NCI-H748 (cell line): ENCODE data around the gene PCDHA12.
"Not testable (repeated sequence)": the region's sequence is repeated elsewhere in the genome, so short reads cannot be mapped to it uniquely, and the experiment has no call there.

Experiments
- DNase-seq: peaks from one replicate; lab custom pipeline; 2025; ENCODE audit not compliant: unreplicated experiment; lab: John Stamatoyannopoulos, UW

PCDHA12 gene, protein sequence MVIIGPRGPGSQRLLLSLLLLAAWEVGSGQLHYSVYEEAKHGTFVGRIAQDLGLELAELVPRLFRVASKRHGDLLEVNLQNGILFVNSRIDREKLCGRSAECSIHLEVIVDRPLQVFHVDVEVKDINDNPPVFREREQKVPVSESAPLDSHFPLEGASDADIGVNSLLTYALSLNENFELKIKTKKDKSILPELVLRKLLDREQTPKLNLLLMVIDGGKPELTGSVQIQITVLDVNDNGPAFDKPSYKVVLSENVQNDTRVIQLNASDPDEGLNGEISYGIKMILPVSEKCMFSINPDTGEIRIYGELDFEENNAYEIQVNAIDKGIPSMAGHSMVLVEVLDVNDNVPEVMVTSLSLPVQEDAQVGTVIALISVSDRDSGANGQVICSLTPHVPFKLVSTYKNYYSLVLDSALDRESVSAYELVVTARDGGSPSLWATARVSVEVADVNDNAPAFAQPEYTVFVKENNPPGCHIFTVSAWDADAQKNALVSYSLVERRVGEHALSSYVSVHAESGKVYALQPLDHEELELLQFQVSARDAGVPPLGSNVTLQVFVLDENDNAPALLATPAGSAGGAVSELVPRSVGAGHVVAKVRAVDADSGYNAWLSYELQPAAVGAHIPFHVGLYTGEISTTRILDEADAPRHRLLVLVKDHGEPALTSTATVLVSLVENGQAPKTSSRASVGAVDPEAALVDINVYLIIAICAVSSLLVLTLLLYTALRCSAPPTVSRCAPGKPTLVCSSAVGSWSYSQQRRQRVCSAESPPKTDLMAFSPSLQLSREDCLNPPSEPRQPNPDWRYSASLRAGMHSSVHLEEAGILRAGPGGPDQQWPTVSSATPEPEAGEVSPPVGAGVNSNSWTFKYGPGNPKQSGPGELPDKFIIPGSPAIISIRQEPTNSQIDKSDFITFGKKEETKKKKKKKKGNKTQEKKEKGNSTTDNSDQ

DNA sequence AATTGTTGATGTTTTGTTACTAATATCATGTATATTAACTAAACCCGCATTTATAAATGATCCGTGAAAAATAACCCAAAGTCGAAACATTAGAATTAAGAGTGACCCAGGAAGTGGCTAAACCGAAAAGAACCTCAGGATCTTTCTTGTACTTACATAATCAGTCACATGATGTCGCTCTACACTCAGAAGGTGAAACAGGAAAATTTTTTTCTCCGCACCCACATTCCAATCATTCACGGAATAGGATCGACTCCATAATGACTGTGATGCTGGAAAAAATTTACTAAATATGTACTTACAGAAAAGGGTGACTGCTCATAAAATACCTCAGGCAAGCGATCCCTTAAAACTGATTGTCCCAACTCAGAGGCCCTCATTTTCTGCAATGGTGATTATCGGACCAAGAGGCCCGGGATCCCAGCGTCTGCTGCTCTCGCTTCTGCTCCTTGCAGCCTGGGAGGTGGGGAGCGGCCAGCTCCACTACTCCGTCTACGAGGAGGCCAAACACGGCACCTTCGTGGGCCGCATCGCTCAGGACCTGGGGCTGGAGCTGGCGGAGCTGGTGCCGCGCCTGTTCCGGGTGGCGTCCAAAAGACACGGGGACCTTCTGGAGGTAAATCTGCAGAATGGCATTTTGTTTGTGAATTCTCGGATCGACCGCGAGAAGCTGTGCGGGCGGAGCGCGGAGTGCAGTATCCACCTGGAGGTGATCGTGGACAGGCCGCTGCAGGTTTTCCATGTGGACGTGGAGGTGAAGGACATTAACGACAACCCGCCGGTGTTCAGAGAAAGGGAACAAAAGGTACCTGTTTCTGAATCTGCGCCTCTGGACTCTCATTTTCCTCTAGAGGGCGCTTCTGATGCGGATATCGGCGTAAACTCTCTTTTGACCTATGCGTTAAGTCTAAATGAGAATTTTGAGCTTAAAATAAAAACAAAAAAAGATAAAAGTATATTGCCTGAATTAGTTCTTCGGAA, at the start of gene PCDHA12:
TSS of gene PCDHA12 (plus strand) at position 224 of the 981 bp plus-strand sequence. CDS start at position 389, 165 bp downstream.
- DNase-seq = no peak

DNA sequence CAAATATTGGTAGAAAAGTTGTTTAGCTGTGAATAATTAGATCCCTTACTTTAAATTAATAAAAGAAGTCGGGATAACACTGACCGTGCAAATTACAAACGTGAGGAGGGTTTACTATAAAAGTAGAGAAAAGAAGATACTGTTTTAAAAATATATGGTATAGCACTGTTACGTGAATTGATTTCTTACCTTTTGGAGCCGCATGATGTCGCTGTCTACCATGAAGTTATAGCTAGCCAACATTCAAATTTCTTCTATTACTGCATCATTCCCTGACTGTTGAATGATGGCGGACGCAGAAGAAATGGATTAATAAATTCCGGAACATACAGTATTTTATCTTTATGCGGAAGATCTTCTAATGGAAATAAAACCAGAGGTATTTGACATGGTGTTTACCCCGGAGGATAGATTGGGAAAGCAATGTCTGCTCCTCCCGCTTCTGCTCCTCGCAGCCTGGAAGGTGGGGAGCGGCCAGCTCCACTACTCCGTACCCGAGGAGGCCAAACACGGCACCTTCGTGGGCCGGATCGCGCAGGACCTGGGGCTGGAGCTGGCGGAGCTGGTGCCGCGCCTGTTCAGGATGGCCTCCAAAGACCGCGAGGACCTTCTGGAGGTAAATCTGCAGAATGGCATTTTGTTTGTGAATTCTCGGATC, 47.3 kb upstream of the PCDHA12 start, which contains the start of gene PCDHA6:
TSS of gene PCDHA6 (plus strand) at position 257 of the 658 bp plus-strand sequence. CDS start at position 389, 132 bp downstream.
- no peak for DNase-seq

DNA sequence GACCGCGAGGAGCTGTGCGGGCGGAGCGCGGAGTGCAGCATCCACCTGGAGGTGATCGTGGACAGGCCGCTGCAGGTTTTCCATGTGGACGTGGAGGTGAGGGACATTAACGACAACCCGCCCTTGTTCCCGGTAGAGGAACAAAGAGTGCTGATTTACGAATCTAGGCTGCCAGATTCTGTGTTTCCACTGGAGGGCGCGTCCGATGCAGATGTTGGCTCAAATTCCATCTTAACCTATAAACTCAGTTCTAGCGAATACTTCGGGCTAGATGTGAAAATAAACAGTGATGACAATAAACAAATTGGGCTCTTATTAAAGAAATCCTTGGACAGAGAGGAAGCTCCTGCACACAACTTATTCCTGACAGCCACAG, 46.8 kb upstream of the PCDHA12 start:
- DNase-seq = no peak

DNA sequence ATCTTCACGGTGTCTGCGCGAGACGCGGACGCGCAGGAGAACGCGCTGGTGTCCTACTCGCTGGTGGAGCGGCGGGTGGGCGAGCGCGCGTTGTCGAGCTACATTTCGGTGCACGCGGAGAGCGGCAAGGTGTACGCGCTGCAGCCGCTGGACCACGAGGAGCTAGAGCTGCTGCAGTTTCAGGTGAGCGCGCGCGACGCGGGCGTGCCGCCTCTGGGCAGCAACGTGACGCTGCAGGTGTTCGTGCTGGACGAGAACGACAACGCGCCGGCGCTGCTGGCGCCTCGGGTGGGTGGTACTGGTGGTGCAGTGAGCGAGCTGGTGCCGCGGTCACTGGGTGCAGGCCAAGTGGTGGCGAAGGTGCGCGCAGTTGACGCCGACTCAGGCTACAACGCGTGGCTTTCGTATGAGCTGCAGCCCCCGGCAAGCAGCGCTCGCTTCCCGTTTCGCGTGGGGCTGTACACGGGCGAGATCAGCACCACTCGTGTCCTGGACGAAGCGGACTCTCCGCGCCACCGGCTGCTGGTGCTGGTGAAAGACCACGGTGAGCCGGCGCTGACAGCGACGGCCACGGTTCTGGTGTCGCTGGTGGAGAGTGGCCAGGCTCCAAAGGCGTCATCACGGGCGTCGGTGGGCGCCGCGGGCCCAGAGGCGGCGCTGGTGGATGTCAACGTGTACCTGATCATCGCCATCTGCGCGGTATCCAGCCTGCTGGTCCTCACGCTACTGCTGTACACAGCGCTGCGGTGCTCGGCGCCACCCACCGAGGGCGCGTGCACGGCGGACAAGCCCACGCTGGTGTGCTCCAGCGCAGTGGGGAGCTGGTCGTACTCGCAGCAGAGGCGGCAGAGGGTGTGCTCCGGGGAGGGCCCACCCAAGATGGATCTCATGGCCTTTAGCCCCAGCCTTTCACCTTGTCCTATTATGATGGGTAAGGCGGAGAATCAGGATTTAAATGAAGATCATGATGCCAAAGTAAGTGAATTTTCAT, 45.3 kb upstream of the PCDHA12 start:
- DNase-seq = not testable (repeated sequence)

DNA sequence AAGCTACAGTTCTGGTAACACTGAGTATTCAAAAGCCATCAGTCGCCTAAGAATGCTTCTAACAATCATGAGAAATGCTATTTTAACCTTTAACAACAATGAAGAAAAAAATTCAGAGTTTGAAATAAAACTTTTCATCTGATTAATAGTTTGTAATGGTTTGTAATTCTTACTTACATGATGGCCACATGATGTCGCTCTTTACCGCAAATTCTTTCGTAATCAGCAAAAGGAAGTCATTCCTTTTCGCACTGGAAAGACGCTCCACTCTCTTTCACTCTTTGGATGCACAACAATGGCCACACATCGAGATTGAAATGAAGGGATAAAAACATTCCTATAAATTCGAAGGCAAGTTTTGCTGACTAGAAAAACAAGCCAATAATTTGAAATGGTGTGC, 41.1 kb upstream of the PCDHA12 start, which contains the start of gene PCDHA7:
TSS of gene PCDHA7 (plus strand) at position 277 of the 400 bp plus-strand sequence. CDS start at position 392, 115 bp downstream.
- no peak for DNase-seq

DNA sequence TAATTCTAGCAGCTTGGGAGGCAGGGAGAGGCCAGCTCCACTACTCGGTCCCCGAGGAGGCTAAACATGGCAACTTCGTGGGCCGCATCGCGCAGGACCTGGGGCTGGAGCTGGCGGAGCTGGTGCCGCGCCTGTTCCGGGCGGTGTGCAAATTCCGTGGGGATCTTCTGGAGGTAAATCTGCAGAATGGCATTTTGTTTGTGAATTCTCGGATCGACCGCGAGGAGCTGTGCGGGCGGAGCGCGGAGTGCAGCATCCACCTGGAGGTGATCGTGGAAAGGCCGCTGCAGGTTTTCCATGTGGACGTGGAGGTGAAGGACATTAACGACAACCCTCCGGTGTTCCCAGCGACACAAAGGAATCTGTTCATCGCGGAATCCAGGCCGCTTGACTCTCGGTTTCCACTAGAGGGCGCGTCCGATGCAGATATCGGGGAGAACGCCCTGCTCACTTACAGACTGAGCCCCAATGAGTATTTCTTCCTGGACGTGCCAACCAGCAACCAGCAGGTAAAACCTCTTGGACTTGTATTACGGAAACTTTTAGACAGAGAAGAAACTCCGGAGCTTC, 40.6 kb upstream of the PCDHA12 start:
- not testable (repeated sequence) for DNase-seq

DNA sequence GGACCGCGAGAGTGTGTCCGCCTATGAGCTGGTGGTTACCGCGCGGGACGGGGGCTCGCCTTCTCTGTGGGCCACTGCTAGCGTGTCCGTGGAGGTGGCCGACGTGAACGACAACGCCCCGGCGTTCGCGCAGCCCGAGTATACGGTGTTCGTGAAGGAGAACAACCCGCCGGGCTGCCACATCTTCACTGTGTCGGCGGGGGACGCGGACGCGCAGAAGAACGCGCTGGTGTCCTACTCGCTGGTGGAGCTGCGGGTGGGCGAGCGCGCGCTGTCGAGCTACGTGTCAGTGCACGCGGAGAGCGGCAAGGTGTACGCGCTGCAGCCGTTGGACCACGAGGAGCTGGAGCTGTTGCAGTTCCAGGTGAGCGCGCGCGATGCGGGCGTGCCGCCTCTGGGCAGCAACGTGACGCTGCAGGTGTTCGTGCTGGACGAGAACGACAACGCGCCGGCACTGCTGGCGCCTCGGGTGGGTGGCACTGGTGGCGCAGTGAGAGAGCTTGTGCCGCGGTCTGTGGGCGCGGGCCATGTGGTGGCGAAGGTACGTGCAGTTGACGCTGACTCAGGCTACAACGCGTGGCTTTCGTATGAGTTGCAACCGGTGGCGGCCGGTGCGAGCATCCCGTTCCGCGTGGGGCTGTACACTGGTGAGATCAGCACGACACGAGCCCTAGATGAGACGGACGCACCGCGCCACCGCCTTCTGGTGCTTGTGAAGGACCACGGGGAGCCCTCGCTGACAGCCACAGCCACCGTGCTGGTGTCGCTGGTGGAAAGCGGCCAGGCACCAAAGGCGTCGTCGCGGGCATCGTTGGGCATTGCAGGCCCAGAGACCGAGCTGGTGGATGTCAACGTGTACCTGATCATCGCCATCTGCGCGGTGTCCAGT, 39.2 kb upstream of the PCDHA12 start:
- DNase-seq = no peak

DNA sequence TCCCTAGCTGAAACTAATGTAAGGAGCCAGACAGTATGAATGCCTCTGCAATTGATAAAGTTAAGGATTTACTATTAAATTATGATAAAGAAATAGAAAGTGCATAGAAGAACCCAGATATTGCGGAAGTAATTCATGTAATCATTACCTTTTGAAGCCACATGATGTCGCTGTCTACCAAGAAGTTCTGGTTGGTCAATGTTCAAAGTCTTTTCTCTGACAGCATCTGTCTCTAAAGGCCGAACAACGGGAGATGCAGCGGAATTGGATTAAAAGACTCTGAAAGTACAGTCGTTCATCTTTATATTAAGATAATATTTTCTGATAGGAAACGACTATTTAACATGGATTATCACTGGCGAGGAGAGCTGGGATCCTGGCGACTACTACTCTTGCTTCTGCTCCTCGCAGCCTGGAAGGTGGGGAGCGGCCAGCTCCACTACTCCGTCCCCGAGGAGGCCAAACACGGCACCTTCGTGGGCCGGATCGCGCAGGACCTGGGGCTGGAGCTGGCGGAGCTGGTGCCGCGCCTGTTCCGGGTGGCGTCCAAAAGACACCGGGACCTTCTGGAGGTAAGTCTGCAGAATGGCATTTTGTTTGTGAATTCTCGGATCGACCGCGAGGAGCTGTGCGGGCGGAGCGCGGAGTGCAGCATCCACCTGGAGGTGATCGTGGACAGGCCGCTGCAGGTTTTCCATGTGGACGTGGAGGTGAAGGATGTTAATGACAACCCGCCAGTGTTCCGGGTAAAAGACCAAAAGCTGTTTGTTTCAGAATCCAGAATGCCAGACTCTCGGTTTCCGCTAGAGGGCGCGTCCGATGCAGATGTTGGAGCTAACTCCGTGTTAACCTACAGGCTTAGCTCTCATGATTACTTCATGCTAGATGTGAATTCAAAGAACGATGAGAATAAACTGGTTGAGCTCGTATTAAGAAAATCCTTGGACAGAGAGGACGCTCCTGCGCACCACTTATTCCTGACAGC, 33.8 kb upstream of the PCDHA12 start, which contains the start of gene PCDHA8:
TSS of gene PCDHA8 (plus strand) at position 210 of the 985 bp plus-strand sequence. CDS start at position 345, 135 bp downstream.
- peak; percentile 88 for DNase-seq

DNA sequence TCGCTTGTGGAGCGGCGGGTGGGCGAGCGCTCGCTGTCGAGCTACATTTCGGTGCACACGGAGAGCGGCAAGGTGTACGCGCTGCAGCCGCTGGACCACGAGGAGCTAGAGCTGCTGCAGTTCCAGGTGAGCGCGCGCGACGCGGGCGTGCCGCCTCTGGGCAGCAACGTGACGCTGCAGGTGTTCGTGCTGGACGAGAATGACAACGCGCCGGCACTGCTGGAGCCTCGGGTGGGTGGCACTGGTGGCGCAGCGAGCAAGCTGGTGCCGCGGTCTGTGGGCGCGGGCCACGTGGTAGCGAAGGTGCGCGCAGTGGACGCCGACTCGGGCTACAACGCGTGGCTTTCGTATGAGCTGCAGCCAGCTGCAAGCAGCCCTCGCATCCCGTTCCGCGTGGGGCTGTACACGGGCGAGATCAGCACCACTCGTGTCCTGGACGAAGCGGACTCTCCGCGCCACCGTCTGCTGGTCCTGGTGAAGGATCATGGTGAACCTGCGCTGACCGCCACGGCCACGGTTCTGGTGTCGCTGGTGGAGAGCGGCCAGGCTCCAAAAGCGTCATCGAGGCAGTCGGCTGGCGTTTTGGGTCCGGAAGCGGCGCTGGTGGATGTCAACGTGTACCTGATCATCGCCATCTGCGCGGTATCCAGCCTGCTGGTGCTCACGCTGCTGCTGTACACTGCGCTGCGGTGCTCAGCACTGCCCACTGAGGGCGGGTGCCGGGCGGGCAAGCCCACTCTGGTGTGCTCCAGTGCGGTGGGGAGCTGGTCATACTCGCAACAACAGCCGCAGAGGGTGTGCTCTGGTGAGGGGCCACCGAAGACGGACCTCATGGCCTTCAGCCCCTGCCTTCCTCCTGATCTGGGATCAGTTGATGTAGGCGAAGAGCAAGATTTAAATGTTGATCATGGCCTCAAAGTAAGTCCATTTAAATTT, 32.0 kb upstream of the PCDHA12 start:
- DNase-seq = no peak

DNA sequence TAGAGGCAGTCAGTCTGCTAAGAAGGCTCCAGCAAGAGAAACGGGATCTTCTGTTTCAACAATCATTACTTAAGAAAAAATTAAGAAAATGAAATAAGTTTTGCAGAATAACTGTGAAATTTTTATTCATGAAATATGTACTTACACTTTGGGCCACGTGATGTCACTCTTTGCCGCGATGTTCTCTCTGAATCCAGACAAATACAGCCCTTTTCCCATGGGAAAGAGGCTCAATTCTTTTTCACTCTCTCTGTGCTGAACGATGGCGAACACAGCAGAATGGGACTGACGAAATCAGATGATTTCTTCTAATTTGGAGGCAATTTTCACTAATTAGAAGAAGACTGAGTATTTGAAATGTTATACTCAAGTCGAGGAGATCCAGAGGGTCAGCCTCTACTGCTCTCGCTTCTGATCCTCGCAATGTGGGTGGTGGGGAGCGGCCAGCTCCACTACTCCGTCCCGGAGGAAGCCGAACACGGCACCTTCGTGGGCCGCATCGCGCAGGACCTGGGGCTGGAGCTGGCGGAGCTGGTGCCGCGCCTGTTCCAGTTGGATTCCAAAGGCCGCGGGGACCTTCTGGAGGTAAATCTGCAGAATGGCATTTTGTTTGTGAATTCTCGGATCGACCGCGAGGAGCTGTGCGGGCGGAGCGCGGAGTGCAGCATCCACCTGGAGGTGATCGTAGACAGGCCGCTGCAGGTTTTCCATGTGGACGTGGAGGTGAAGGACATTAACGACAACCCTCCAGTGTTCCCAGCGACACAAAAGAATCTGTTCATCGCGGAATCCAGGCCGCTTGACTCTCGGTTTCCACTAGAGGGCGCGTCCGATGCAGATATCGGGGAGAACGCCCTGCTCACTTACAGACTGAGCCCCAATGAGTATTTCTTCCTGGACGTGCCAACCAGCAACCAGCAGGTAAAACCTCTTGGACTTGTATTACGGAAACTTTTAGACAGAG, 26.7 kb upstream of the PCDHA12 start, which contains the start of gene PCDHA9:
TSS of gene PCDHA9 (plus strand) at position 244 of the 964 bp plus-strand sequence. CDS start at position 358, 114 bp downstream.
- not testable (repeated sequence) for DNase-seq

DNA sequence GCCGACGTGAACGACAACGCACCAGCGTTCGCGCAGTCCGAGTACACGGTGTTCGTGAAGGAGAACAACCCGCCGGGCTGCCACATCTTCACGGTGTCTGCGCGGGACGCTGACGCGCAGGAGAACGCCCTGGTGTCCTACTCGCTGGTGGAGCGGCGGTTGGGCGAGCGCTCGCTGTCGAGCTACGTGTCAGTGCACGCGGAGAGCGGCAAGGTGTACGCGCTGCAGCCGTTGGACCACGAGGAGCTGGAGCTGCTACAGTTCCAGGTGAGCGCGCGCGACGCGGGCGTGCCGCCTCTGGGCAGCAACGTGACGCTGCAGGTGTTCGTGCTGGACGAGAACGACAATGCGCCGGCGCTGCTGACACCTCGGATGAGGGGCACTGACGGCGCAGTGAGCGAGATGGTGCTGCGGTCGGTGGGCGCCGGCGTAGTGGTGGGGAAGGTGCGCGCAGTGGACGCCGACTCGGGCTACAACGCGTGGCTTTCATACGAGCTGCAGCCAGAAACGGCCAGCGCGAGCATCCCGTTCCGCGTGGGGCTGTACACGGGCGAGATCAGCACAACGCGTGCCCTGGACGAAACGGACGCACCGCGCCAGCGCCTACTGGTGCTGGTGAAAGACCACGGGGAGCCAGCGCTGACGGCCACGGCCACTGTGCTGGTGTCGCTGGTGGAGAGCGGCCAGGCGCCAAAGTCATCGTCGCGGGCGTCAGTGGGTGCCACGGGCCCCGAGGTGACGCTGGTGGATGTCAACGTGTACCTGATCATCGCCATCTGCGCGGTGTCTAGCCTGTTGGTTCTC, 25.1 kb upstream of the PCDHA12 start:
- DNase-seq = not testable (repeated sequence)

DNA sequence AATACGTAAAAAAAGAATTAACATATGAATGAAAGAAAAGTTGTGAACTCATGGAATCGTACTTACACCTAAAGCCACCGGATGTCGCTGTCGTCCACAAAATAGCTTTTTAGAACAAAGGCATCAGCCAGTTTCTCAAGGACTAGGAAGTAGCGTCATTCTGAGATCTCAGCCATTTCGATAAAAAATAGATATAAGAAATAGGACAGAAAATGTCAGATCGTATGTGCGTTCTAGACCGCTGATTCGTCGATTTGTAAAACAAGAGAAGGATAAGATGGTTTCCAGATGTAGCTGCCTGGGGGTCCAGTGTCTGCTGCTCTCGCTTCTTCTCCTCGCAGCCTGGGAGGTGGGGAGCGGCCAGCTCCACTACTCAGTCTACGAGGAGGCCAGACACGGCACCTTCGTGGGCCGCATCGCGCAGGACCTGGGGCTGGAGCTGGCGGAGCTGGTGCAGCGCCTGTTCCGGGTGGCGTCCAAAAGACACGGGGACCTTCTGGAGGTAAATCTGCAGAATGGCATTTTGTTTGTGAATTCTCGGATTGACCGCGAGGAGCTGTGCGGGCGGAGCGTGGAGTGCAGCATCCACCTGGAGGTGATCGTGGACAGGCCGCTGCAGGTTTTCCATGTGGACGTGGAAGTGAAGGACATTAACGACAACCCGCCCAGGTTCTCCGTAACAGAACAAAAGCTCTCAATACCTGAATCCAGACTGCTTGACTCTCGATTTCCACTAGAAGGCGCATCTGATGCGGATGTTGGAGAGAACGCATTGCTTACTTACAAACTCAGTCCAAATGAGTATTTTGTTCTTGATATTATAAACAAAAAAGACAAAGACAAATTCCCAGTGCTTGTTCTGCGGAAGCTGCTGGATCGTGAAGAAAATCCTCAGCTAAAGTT, 19.1 kb upstream of the PCDHA12 start, which contains the start of gene PCDHA10:
TSS of gene PCDHA10 (plus strand) at position 126 of the 903 bp plus-strand sequence. CDS start at position 278, 152 bp downstream.
- peak; percentile 25 for DNase-seq
